Right cardiac atrium (tissue), 5 donors: ENCODE measurements around the gene PARVA. TPM values are rescaled to one million over a fixed set of nuclear protein-coding genes. Genes with fewer than 3 reads are reported as not detected.

Source experiments
- ATAC-seq, 2 donors: fragments of 200-7000 bp; cut with Tn5 transposase; one replicate each; pipeline versions ENCODE4 v1.8.0 to v1.9.1; 2020; ENCODE audit warnings: moderate library complexity in 2 of 2, mild to moderate bottlenecking in 1 of 2
- DNase-seq, 3 donors: peaks; one replicate each; pipeline ENCODE4 v3.0.0-alpha.2; 2020
- H3K27ac ChIP-seq: one replicate; pipeline ENCODE4 v1.5.1; 2013; ENCODE audit warnings: mild to moderate bottlenecking, low read length, control low read depth, moderate library complexity
- H3K27me3 ChIP-seq: one replicate; pipeline ENCODE4 v1.6.1; 2013; ENCODE audit not compliant: control insufficient read depth, insufficient read depth
- H3K4me1 ChIP-seq: one replicate; pipeline ENCODE4 v1.6.1; 2013; ENCODE audit warnings: low read length; ENCODE audit not compliant: control insufficient read depth, insufficient read depth
- H3K4me3 ChIP-seq: one replicate; pipeline ENCODE4 v1.5.1; 2013; ENCODE audit warnings: low read length, control low read depth
- H3K9me3 ChIP-seq: one replicate; pipeline ENCODE4 v1.6.1; 2013; ENCODE audit warnings: low read length; ENCODE audit not compliant: control insufficient read depth
- WGBS: extraction: QIAGEN DNeasy Blood & Tissue Kit; methylation state at CpG from one replicate; pipeline ENCODE4 v1.1.7; 2013; 5-methylcytosine and 5-hydroxymethylcytosine counted together
- intact Hi-C, 4 donors: fragments of 100-400 bp; cut with DNase I; formaldehyde crosslinking; loops; one replicate each; pipeline versions ENCODE4 v1.11.0 to v1.14.0; 2022 to 2023
- polyA plus RNA-seq: library from polyadenylated mRNA; stranded (reverse); fragments of 200-250 nt; gene quantifications from one replicate; pipeline ENCODE4 v1.2.3, GENCODE V29; 2013
- total RNA-seq, 4 donors: library from RNA; stranded (reverse); fragmentation: NEBNext Ultra II Directional; extraction: Animal tissue kit (Norgen Biotek cat#: 25700); gene quantifications; one replicate each; pipeline ENCODE4 v1.2.1, GENCODE V29; 2021
- donor health status: healthy with polysubstance abuse.
- donor health status: DM: no; HTN: yes; CAD: no.
- donor health status: DM: no; HTN: no; CAD: no.
- donor health status: DM: no; HTN: yes; CAD: no; lungs with severe emphysema.
- donor health status: DM: yes; HTN: yes; CAD: no.

The PARVA gene
- total and polyA plus RNA-seq, 5 donors = 30.6 to 116 (median 71.2) TPM

DNA sequence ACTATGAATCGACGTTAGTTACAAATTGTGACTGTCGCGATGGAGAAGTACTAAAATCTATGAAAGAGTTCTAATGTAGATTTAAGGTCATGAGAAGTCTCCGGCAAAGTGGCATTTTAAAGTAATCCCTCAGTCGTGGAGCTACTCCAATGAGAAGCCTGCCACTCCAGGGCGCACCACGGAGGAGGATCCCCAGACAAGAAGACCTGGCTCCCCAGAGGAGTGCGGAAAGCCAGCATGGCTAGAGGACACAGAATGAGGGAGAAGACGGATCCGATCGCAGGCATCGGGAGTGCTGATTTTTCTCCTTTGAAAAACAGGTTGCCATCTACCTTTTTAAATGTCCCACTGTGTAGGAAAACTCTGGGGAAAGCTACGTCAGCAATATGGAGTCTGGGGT, 155.2 kb downstream of the PARVA start:
- DNase-seq = no peak
- ATAC-seq = no peak
- intact Hi-C loops = no loop called here
- Histone ChIP-seq H3K9me3 (no peaks in the 10 kb centered on the region), H3K27me3 (no peaks in the 10 kb centered on the region), H3K4me3 (no peak overlapping the region), H3K27ac (no peak overlapping the region), H3K4me1 (no peaks in the 10 kb centered on the region)
- 97% methylated on average over 14 of the region's 14 CpGs for WGBS

DNA sequence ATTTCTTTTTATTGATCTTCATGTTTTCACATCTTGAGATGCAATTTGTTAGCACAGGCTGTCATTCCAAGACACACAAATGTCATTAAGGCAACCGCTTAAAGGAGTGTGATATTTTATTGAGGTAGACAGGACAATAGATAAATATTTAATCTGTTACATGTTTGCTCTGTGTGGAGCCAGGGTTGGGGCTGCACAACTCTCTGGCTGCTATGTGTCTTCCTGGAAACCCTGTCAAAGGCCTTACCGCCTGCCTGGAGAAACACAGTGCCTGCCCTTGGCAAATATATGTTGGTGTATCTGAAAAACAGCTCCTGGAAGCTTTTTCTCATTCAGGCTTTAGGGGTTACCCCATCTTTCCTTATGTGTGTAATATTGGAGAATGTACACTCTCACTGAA, 157.2 kb downstream of the PARVA start:
- H3K27ac ChIP-seq = no peak overlapping the region
- no peak overlapping the region for H3K4me3 ChIP-seq
- 97% methylated on average over 2 of the region's 2 CpGs for WGBS
- H3K9me3 ChIP-seq = no peaks in the 10 kb centered on the region
- intact Hi-C loops = no loop called here
- DNase-seq = no peak
- H3K27me3 ChIP-seq = no peaks in the 10 kb centered on the region
- no peak for ATAC-seq
- no peaks in the 10 kb centered on the region for H3K4me1 ChIP-seq

DNA sequence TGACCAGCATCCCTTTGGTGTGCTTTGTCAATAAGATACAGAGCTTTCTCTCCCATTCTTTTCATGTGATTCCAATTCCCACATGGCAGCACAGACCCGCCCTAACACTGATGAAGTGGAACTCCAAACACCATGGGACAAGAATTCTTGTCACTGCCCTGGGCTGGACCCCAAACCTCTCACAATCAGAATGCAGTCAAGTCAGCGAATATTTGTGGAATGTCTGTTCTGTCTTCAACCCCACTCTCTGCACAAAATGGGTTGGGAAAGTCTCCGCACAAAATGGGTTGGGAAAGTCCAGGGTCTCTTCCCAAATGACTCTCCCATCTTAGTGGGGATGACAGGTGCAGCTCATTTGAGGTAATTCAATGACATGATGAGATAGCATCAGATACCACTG, 157.9 kb downstream of the PARVA start:
- Histone ChIP-seq H3K27ac (no peak overlapping the region), H3K4me3 (no peak overlapping the region), H3K9me3 (no peaks in the 10 kb centered on the region), H3K4me1 (no peaks in the 10 kb centered on the region), H3K27me3 (no peaks in the 10 kb centered on the region)
- 91% methylated on average over 3 of the region's 3 CpGs for WGBS
- ATAC-seq = no peak
- no peak for DNase-seq
- intact Hi-C loops = no loop called here

DNA sequence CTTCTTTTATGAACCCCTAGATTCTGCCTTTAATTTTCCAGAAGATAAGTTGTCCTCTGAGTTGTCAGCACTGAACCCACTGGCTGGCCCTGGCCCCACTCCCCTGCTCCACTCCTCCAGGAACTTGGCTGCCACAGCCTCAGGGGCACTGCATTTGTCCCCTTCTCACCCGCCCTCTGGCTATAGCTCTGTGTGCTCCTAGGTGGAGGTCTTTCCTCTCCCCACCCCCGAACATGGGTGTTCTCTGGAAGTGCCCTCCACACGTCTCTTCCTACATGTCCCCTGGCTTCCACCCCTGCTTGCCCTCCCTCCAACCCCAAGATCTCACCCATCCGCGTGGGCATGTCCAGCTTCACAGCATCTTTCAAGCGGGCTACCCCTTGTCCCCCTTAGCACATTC, 159.2 kb downstream of the PARVA start:
- Histone ChIP-seq H3K27ac (no peak overlapping the region), H3K9me3 (no peaks in the 10 kb centered on the region), H3K4me3 (no peak overlapping the region), H3K27me3 (no peaks in the 10 kb centered on the region), H3K4me1 (peaks cover 9% of the 10 kb centered on the region)
- no peak for ATAC-seq
- intact Hi-C loops = no loop called here
- DNase-seq = no peak
- 86% methylated on average over 6 of the region's 6 CpGs for WGBS

DNA sequence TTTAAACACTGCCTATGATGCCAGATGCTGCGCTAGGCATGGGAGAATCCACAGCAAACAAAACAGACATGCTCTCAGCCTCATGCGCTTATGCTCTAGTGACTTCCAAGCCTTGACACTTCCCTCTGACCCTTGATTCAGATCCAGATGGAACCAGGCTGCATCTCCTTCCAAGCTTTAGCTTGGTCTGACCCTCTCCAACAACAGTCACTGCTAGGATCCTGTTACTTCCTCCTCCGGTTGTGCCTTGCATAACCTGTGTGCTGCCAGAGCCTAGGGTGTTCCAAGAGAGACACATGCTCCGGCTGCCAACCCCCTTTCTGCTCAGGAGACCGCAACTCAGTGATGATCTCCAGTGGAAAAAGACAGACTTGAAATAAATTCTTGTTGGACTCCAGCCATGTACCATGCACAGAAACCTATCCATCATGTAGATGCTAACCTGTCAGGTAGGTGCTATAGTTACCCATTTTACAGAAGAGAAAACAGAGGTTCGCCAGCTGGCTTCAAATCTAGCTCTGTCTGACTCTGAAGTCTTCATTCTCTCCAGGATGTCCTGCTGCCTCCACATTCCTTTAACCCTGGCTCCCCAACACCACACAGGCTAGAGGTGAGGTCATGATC, 160.5 kb downstream of the PARVA start:
- Histone ChIP-seq H3K4me3 (no peak overlapping the region), H3K4me1 (peaks cover 9% of the 10 kb centered on the region), H3K9me3 (no peaks in the 10 kb centered on the region), H3K27ac (no peak overlapping the region), H3K27me3 (no peaks in the 10 kb centered on the region)
- intact Hi-C loops = no loop called here
- DNase-seq = peak in 1 of 3 donors; percentile 44
- WGBS = 66% methylated on average over 6 of the region's 6 CpGs
- ATAC-seq = peak; percentile 17 to 32

DNA sequence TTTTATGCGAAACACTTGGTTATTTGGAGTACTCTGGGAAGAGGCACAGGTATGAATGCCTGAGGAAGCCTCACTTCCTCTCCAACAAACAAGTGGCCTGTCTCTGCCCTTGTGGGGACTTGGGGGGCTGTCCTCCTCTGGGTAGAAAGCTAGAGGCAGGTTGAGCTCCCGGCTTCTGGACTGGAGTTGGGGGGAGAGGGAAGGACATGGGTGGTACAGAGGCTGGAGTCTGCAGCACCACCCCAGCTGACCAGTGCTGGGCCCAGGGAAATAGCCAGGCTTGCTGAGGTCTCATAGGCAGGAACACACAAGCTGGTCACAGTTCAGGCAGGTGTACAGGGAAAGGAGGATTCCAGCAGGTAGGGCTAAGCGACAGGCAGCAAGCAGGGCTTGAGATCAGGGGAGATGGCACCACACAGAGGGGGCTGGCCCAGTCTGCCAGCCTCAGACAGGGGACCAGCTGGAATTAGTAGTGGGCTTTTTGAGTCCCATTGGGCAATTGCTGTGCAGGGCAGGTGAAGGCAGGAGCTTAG, 161.6 kb downstream of the PARVA start:
- peak in 1 of 2 donors; percentile 17 for ATAC-seq
- H3K27ac ChIP-seq = no peak overlapping the region
- intact Hi-C loops = no loop called here
- H3K27me3 ChIP-seq = no peaks in the 10 kb centered on the region
- no peak overlapping the region for H3K4me3 ChIP-seq
- H3K9me3 ChIP-seq = no peaks in the 10 kb centered on the region
- DNase-seq = no peak
- WGBS = 93% methylated on average over 3 of the region's 3 CpGs
- peaks cover 10% of the 10 kb centered on the region for H3K4me1 ChIP-seq

DNA sequence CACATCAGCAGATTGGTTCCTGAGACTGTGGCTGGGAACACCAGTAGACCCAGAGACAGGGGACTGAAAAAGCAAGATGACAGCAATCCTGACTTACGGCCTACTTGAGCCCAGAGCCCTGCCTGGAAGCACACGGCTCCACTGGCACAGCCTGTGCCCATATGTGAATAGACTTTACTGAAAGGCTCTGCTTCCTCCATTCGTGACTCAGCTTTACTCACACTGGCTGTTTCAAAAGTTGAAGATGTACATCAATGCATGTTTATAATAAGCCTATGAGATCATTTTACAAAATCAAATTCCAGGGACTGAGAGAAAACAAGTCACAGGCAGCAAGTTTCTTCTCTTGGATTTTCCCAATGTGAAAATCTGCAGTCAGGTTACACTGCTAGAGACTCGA, 162.2 kb downstream of the PARVA start:
- Histone ChIP-seq H3K27ac (no peak overlapping the region), H3K4me3 (no peak overlapping the region), H3K27me3 (no peaks in the 10 kb centered on the region), H3K4me1 (peaks cover 12% of the 10 kb centered on the region), H3K9me3 (no peaks in the 10 kb centered on the region)
- DNase-seq (no peak), ATAC-seq (no peak)
- WGBS = 85% methylated on average over 4 of the region's 4 CpGs
- intact Hi-C loops = no loop called here

DNA sequence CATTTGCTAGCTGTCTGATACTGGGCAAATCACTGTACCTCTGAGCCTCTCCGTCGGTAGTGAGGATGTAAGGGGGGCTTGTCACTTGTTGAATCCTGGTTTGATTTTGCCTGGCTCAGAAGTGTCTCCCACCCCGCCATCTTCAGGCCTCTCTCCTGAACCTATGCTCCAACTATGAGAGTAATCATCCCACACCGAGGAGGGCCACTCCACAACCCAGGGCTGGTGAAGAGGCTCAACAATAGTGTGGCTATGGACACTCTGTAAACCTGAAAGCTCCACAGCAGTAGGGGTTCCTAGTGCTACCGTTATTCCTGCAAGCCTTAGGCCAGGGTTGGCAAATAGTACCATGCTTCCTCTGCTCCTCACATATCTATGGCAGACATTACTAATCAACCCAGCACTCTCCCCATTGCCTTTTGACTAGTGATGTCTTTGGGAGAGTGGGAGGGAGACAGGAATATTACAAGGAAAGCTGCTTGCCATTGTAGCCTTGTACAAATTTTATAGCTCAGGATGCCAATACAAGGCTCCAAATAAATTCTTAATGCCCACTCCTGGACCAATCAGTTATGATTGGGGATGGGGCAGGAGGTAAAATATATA, 162.8 kb downstream of the PARVA start:
- Histone ChIP-seq H3K27ac (no peak overlapping the region), H3K27me3 (no peaks in the 10 kb centered on the region), H3K9me3 (no peaks in the 10 kb centered on the region), H3K4me3 (no peak overlapping the region), H3K4me1 (peaks cover 12% of the 10 kb centered on the region)
- DNase-seq = no peak
- 75% methylated on average over 5 of the region's 5 CpGs for WGBS
- ATAC-seq = no peak
- intact Hi-C loops = no loop called here

DNA sequence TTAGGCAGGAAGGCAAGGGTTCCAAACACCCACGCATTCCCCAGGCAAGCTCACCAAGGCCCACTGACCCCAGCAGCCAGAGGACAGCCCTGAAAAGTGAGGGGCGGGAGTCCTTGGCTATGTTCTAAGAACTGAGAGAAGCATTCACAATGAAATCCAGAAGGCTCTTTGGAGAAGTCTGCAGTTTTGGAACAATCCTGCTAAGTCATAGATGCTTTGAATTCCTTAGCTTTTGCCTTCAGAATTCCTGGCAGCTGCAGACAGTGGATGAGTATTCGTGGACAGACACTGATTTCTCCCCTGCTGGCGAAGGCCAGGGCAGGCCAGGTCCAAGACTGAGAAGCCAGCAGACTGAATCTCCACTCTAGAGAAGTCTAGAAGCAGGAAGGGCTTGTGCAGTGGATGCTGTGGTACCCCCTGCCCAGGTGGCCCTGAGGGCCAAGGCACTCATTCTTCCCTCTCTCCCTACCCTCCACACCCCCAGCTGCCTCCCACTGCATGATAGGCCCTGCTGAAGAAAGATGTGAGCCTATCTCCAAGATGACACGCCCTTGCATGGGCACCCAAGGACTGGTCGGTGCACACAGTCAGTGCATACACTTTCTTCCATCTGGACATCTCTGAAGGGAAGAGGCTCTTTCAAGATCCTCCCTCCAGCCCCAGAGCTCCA, 163.7 kb downstream of the PARVA start:
- Histone ChIP-seq H3K4me1 (peaks cover 12% of the 10 kb centered on the region), H3K27me3 (no peaks in the 10 kb centered on the region), H3K27ac (no peak overlapping the region), H3K9me3 (no peaks in the 10 kb centered on the region), H3K4me3 (no peak overlapping the region)
- DNase-seq (no peak), ATAC-seq (peak; percentile 9 to 53)
- intact Hi-C loops = no loop called here
- 50% methylated on average over 6 of the region's 6 CpGs for WGBS

DNA sequence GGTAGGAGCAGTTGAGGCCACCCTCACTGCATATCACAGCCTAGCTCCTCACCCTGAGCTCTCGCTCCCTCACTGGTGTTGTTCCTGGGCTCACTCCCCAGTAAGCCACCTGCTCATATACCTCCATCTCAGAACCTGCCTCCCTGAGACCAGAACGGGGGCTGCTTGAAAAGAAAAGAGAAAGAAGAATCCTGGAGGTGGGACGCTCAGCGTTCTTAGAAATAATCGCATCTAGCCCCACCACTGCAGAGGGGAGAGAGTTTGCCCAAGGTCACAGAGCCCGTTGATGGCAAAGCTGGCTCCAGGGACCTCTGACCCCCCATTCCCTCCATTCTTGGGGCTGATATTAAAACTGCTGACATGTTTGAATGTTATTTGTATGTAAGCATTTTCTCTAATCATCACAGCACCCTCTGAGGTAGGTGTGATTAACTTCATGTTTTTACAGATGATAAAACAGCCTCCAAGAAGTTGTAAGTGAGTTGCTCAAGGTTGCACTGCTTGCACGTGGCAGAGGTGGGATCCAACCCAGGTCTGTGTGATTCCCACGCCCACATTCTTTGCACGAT, 164.3 kb downstream of the PARVA start:
- H3K27ac ChIP-seq = no peak overlapping the region
- ATAC-seq = no peak
- no peak for DNase-seq
- no peak overlapping the region for H3K4me3 ChIP-seq
- no peaks in the 10 kb centered on the region for H3K9me3 ChIP-seq
- WGBS = 86% methylated on average over 9 of the region's 9 CpGs
- H3K4me1 ChIP-seq = peaks cover 12% of the 10 kb centered on the region
- H3K27me3 ChIP-seq = no peaks in the 10 kb centered on the region
- intact Hi-C loops = no loop called here
